Esophagus muscularis mucosa (tissue), 4 donors: Measurements from ENCODE around the gene TSPAN32.
A peak's percentile ranks its signal among the peaks of the same experiment; 100 is the strongest.

Experiments used
- CTCF ChIP-seq, 3 experiments: fragments of 200-600 bp in 2 of 3; fragments of 450-650 bp in 1 of 3; sonication (generic) in 2 of 3; IDR thresholded peaks; one replicate each; pipeline ENCODE4 v1.5.1; 2017 to 2019; ENCODE audit warnings: antibody characterized with exemption in 3 of 3, mild to moderate bottlenecking in 2 of 3, moderate library complexity in 1 of 3
- EP300 ChIP-seq: sonication (generic); formaldehyde crosslinking; IDR thresholded peaks from one replicate; pipeline ENCODE4 v1.6.1; 2017; ENCODE audit warnings: antibody characterized with exemption
- POLR2A ChIP-seq: fragments of 450-650 bp; IDR thresholded peaks from one replicate; pipeline ENCODE4 v1.6.1; 2017; ENCODE audit warnings: antibody characterized with exemption, moderate library complexity, mild to moderate bottlenecking, low read depth
- POLR2AphosphoS5 ChIP-seq, 2 donors: sonication (generic); formaldehyde crosslinking; IDR thresholded peaks; one replicate each; pipeline ENCODE4 v1.6.1; 2017; ENCODE audit warnings: antibody characterized with exemption in 2 of 2

- TF ChIP-seq POLR2A (no peak), CTCF (IDR thresholded peaks at IDR 0.05) (peak; percentile 94 to 96 (median 94)), EP300 (no peak), POLR2AphosphoS5 (IDR thresholded peaks at IDR 0.05) (peak; percentile 27 to 49)
Observed at GRCh38 chr11:2305140-2305778, 3.4 kb downstream of the TSPAN32 start.
